Activated CD4-positive, alpha-beta T cell treated with anti-CD3 and anti-CD28 coated beads, Interleukin-2, amount 10 ng/mL, durations not matched to agents 7 days and 5 days (primary cell): ENCODE results near the gene PAK2. TPM values are rescaled to one million over a fixed set of nuclear protein-coding genes. Genes with fewer than 3 reads are reported as not detected.

Experiments used
- CTCF ChIA-PET: fragments of 350-600 bp; sonication (Branson Sonifier 250); formaldehyde crosslinking; loops from one replicate; lab custom pipeline; 2021; ENCODE audit warnings: antibody characterized with exemption; lab: Charles Lee
- POLR2A ChIA-PET: fragments of 350-600 bp; sonication (Branson Sonifier 250); formaldehyde crosslinking; loops from one replicate; lab custom pipeline; 2021; ENCODE audit warnings: antibody characterized with exemption; lab: Charles Lee
- DNase-seq: peaks from one replicate; pipeline ENCODE4 v3.0.0-alpha.2; 2020
- H3K27ac Mint-ChIP-seq: one replicate; pipeline ENCODE4 v1.8.0; 2021; ENCODE audit warnings: mild to moderate bottlenecking, moderate library complexity, mixed read lengths
- H3K27me3 Mint-ChIP-seq: one replicate; pipeline ENCODE4 v1.8.0; 2021; ENCODE audit warnings: mixed read lengths
- H3K36me3 Mint-ChIP-seq: one replicate; pipeline ENCODE4 v1.8.0; 2021; ENCODE audit warnings: low read depth, mixed read lengths
- H3K4me1 Mint-ChIP-seq: one replicate; pipeline ENCODE4 v1.8.0; 2021; ENCODE audit warnings: mixed read lengths
- H3K4me3 Mint-ChIP-seq: one replicate; pipeline ENCODE4 v1.8.0; 2021; ENCODE audit warnings: mild to moderate bottlenecking, moderate library complexity, mixed read lengths
- H3K9me3 Mint-ChIP-seq: one replicate; pipeline ENCODE4 v1.8.0; 2021; ENCODE audit warnings: mixed read lengths
- total RNA-seq, 2 experiments: library from RNA; stranded (reverse); gene quantifications; one replicate each; pipeline ENCODE4 v1.2.3, GENCODE V29; 2021

PAK2 gene
- total RNA-seq, 2 experiments from 2014 or later, result 88.6 to 98.5 TPM

DNA sequence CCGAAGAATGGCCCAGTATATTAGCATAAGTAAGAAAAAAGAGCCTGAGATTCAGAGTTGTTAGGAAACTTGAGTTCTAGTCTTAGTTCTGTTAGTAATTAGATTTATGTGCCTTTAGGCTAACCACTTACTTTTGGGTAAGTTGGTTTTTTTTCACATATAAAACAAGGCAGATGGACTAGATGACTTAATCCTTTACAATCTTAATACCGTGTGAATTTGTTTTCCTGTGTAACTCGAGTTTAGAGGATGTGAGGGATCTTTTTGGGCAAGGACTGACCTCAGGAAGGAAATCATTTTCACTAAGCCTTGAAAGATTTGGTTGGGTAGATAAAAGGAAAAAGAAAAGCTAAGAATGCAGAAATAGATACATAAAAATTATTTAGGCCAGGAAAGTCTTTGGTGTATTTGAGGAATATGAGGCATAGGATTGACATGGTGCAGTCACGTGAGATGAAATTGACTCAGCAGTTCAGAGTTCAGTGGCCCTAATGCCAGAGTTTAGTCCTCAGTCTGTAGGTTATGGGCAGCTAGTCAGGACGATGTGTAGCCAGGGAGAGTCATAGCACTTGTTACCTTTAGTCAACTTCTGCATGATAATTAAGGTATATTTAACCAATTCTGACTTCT is 34.6 kb downstream of the PAK2 start:
- CTCF ChIA-PET, result interaction anchor here (1.2 kb wide), 1 partner anchor 246 kb away, joined by 3 read pairs; no protein-coding TSS in a partner anchor
- Mint-ChIP-seq H3K4me3 (no peak overlapping the region), H3K27ac (no peak overlapping the region), H3K27me3 (no peaks in the 10 kb centered on the region), H3K36me3 (peaks cover 49% of the 10 kb centered on the region), H3K4me1 (peaks cover 46% of the 10 kb centered on the region), H3K9me3 (peaks cover 7% of the 10 kb centered on the region)
- no peak for DNase-seq
- POLR2A ChIA-PET, result no interaction called here

- Mint-ChIP-seq H3K4me1 (peaks cover 45% of the 10 kb centered on the region), H3K36me3 (peaks cover 53% of the 10 kb centered on the region), H3K4me3 (no peak overlapping the region), H3K27me3 (no peaks in the 10 kb centered on the region), H3K27ac (no peak overlapping the region), H3K9me3 (peaks cover 11% of the 10 kb centered on the region)
- ChIA-PET POLR2A (interaction anchor here (0.6 kb wide), 1 partner anchor 35 kb away, joined by 5 read pairs; no protein-coding TSS in a partner anchor), CTCF (interaction anchor here (1.2 kb wide), 1 partner anchor 246 kb away, joined by 3 read pairs; no protein-coding TSS in a partner anchor)
- no peak for DNase-seq
These were observed 35.3 kb downstream of the PAK2 start for GRCh38 chr3:196774848-196775422.

DNA sequence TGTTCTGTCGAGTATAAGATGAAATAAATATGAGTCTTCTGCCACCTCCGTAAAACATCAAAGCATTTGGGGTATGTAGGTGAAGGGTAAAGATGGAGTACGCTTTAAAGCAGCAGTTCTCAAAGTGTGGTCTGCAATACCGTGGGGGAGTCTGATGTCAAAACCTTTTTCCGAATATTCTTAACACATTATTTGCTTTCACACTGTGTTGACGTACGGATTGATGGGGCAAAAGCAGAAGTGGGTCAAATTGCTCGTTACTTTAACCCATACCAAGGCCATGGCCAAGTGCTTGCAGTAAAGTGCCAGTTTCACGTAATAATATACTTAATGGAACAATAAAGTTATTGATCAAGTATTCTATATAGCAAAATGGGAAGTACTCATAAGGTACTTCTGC is 36.3 kb downstream of the PAK2 start:
- Mint-ChIP-seq H3K4me3 (no peak overlapping the region), H3K36me3 (peaks cover 55% of the 10 kb centered on the region), H3K27me3 (no peaks in the 10 kb centered on the region), H3K9me3 (peaks cover 16% of the 10 kb centered on the region), H3K27ac (no peak overlapping the region), H3K4me1 (peaks cover 43% of the 10 kb centered on the region)
- ChIA-PET POLR2A (no interaction called here), CTCF (interaction anchor here (1.2 to 1.7 kb wide), 3 partner anchors 24 to 247 kb away, joined by 3 read pairs; partner anchors contain the start of gene NCBP2)
- DNase-seq, result no peak

- Mint-ChIP-seq H3K27me3 (no peaks in the 10 kb centered on the region), H3K4me3 (no peak overlapping the region), H3K27ac (no peak overlapping the region), H3K9me3 (peaks cover 13% of the 10 kb centered on the region), H3K36me3 (peaks cover 55% of the 10 kb centered on the region), H3K4me1 (peaks cover 26% of the 10 kb centered on the region)
- POLR2A ChIA-PET, result no interaction called here
- CTCF ChIA-PET, result interaction anchor here (1.7 kb wide), 1 partner anchor 22 kb away, joined by 3 read pairs; no protein-coding TSS in a partner anchor
- no peak for DNase-seq
These were observed 38.2 kb downstream of the PAK2 start for GRCh38 chr3:196777836-196778235.

- no peaks in the 10 kb centered on the region for H3K27me3 Mint-ChIP-seq
- H3K9me3 Mint-ChIP-seq, result peaks cover 13% of the 10 kb centered on the region
- peaks cover 64% of the 10 kb centered on the region for H3K36me3 Mint-ChIP-seq
- peaks cover 20% of the 10 kb centered on the region for H3K4me1 Mint-ChIP-seq
- peak overlapping the region; percentile 27 for H3K27ac Mint-ChIP-seq
- no peak for DNase-seq
- ChIA-PET CTCF (interaction anchor here (0.6 to 1.7 kb wide), 2 partner anchors 14 to 77 kb away, joined by 3 to 4 read pairs; no protein-coding TSS in a partner anchor), POLR2A (no interaction called here)
- no peak overlapping the region for H3K4me3 Mint-ChIP-seq
These were observed 39.1 kb downstream of the PAK2 start for GRCh38 chr3:196778755-196779154.

- Mint-ChIP-seq H3K27me3 (no peaks in the 10 kb centered on the region), H3K9me3 (peaks cover 17% of the 10 kb centered on the region), H3K4me3 (no peak overlapping the region), H3K4me1 (peaks cover 3% of the 10 kb centered on the region), H3K36me3 (peaks cover 75% of the 10 kb centered on the region), H3K27ac (no peak overlapping the region)
- ChIA-PET CTCF (interaction anchor here (0.6 kb wide), 1 partner anchor 142 kb away, joined by 6 read pairs; no protein-coding TSS in a partner anchor), POLR2A (no interaction called here)
- DNase-seq, result no peak
These were observed 42.9 kb downstream of the PAK2 start for GRCh38 chr3:196782511-196782910.

DNA sequence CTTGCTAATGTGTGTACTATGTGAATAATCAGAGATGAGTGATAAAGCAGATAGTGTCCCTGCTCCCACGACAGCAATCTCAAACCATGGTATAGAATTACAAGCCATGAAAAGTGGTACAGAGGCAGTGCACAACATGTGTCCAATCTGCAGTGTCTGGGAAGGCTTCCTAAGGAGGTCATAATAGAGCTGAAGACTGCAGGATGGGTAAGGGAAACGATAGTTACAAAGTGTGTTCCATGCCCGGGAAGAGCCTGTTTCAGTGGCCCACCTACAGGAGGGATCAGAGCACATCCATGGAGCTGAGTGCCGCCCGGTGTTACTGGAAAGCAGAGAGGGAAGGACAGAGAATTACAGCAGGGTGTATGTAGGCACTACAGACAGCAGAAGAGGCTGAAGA is 48.9 kb downstream of the PAK2 start:
- no peak for DNase-seq
- peaks cover 83% of the 10 kb centered on the region for H3K36me3 Mint-ChIP-seq
- peaks cover 2% of the 10 kb centered on the region for H3K4me1 Mint-ChIP-seq
- H3K9me3 Mint-ChIP-seq, result peaks cover 28% of the 10 kb centered on the region
- no peaks in the 10 kb centered on the region for H3K27me3 Mint-ChIP-seq
- CTCF ChIA-PET, result interaction anchor here (0.6 to 0.7 kb wide), 2 partner anchors 102 to 185 kb away, joined by 4 read pairs; no protein-coding TSS in a partner anchor
- H3K4me3 Mint-ChIP-seq, result no peak overlapping the region
- POLR2A ChIA-PET, result no interaction called here
- no peak overlapping the region for H3K27ac Mint-ChIP-seq

GRCh38 chr3:196789885-196790359 is 50.3 kb downstream of the PAK2 start:
- H3K4me1 Mint-ChIP-seq, result peaks cover 2% of the 10 kb centered on the region
- H3K4me3 Mint-ChIP-seq, result no peak overlapping the region
- no peaks in the 10 kb centered on the region for H3K27me3 Mint-ChIP-seq
- ChIA-PET POLR2A (no interaction called here), CTCF (interaction anchor here (1.1 to 1.3 kb wide), 2 partner anchors 23 to 42 kb away, joined by 4 to 5 read pairs; no protein-coding TSS in a partner anchor)
- no peak overlapping the region for H3K27ac Mint-ChIP-seq
- peaks cover 34% of the 10 kb centered on the region for H3K9me3 Mint-ChIP-seq
- peaks cover 86% of the 10 kb centered on the region for H3K36me3 Mint-ChIP-seq
- no peak for DNase-seq

- DNase-seq, result no peak
- CTCF ChIA-PET, result interaction anchor here (0.7 to 1.3 kb wide), 3 partner anchors 14 to 43 kb away, joined by 3 to 5 read pairs (median 4); no protein-coding TSS in a partner anchor
- POLR2A ChIA-PET, result no interaction called here
- no peaks in the 10 kb centered on the region for H3K27me3 Mint-ChIP-seq
- no peak overlapping the region for H3K27ac Mint-ChIP-seq
- peaks cover 83% of the 10 kb centered on the region for H3K36me3 Mint-ChIP-seq
- H3K4me3 Mint-ChIP-seq, result no peak overlapping the region
- peaks cover 33% of the 10 kb centered on the region for H3K9me3 Mint-ChIP-seq
- H3K4me1 Mint-ChIP-seq, result peaks cover 4% of the 10 kb centered on the region
These were observed 51.0 kb downstream of the PAK2 start for GRCh38 chr3:196790636-196791035.

- POLR2A ChIA-PET, result no interaction called here
- Mint-ChIP-seq H3K4me1 (peaks cover 4% of the 10 kb centered on the region), H3K27ac (no peak overlapping the region), H3K27me3 (no peaks in the 10 kb centered on the region), H3K4me3 (no peak overlapping the region), H3K36me3 (peaks cover 75% of the 10 kb centered on the region), H3K9me3 (peaks cover 34% of the 10 kb centered on the region)
- DNase-seq, result no peak
- CTCF ChIA-PET, result interaction anchor here (1.9 kb wide), 1 partner anchor 13 kb away, joined by 4 read pairs; no protein-coding TSS in a partner anchor
These were observed 53.1 kb downstream of the PAK2 start for GRCh38 chr3:196792771-196793170.

- Mint-ChIP-seq H3K4me3 (no peak overlapping the region), H3K27me3 (no peaks in the 10 kb centered on the region), H3K36me3 (peaks cover 75% of the 10 kb centered on the region), H3K4me1 (peaks cover 1% of the 10 kb centered on the region), H3K9me3 (peaks cover 34% of the 10 kb centered on the region), H3K27ac (no peak overlapping the region)
- ChIA-PET POLR2A (no interaction called here), CTCF (interaction anchor here (1.9 kb wide), 1 partner anchor 14 kb away, joined by 4 read pairs; no protein-coding TSS in a partner anchor)
- DNase-seq, result no peak
These were observed 53.6 kb downstream of the PAK2 start for GRCh38 chr3:196793246-196793645.

DNA sequence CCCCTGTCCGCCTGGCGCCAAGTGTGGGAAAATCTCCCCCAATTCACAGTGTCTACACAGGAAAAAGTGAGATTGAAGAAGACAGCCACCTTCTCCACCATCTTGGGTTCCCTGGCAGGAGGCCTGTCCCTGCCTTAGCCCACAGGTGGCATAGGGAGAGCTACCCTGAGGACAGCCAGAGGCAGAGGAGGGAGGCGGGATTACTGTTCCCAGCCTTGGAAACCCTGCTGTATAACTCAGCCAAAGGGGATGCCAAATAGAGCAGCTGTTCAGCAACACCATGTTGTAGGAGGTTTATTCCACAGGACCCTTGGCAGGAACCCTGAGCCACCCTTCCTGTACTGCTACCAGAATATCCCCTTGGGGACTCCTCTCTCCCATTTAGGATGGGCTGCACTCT is 54.8 kb downstream of the PAK2 start:
- POLR2A ChIA-PET, result no interaction called here
- no peak overlapping the region for H3K4me3 Mint-ChIP-seq
- no peak overlapping the region for H3K27ac Mint-ChIP-seq
- H3K36me3 Mint-ChIP-seq, result peaks cover 75% of the 10 kb centered on the region
- H3K27me3 Mint-ChIP-seq, result no peaks in the 10 kb centered on the region
- no peak for DNase-seq
- CTCF ChIA-PET, result no interaction called here
- H3K4me1 Mint-ChIP-seq, result peaks cover 1% of the 10 kb centered on the region
- peaks cover 29% of the 10 kb centered on the region for H3K9me3 Mint-ChIP-seq

- DNase-seq, result no peak
- Mint-ChIP-seq H3K27ac (no peak overlapping the region), H3K4me1 (peaks cover 4% of the 10 kb centered on the region), H3K4me3 (no peak overlapping the region), H3K9me3 (peaks cover 21% of the 10 kb centered on the region), H3K36me3 (peaks cover 62% of the 10 kb centered on the region), H3K27me3 (no peaks in the 10 kb centered on the region)
- CTCF ChIA-PET, result no interaction called here
- POLR2A ChIA-PET, result no interaction called here
These were observed 56.7 kb downstream of the PAK2 start for GRCh38 chr3:196796317-196796716.
